ENCODE data around the gene PSMD6.

DNA sequence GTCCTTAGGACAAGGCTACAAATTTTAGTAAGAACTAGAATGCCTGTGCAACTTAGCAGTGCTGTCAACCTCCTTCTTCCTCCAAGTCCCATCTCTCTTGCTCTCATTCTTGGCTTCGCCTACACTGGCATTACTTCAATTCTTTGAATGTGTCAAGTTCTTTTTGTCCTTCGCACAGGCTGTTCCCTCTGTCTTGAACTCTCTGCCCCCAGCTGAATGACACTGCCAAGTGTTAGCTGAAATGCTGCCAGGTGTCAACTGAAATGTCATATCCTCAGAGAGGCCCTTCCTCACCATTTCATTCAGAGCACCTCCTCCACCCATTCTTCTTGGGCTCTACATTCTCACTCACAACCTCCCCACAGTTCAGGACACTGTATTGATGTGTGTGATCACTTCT is 48.8 kb upstream of the PSMD6 start:
- TF ChIP-seq YY1 (IDR thresholded peaks at IDR 0.05; ENCODE audit: insufficient read depth, insufficient read length), result no peak
- no peak for TF ChIP-seq ZNF274 (IDR thresholded peaks at IDR 0.05; ENCODE audit: low read depth, low read length)
- no peak for TF ChIP-seq SUZ12 (IDR thresholded peaks at IDR 0.05; ENCODE audit: extremely low read depth, insufficient read depth, insufficient read length)

Data from NT2/D1 (cell line).